Fibroblast of the aortic adventitia (primary cell): Measurements from ENCODE around the gene PCDHGA1. TPM values are rescaled to one million over a fixed set of nuclear protein-coding genes. Genes with fewer than 3 reads are reported as not detected.

ENCODE experiments used
- DNase-seq: peaks from one replicate; pipeline ENCODE4 v3.0.0-alpha.2; 2010; ENCODE audit warnings: low read depth
- H3K4me3 ChIP-seq: 2 replicates; pipeline ENCODE4 v1.5.1; 2011; ENCODE audit warnings: low read depth, mild to moderate bottlenecking, control low read depth, low read length, moderate library complexity
- total RNA-seq: library from RNA; depleted of rRNA; stranded (reverse); fragments of >200 nt; gene quantifications from 2 replicates; pipeline ENCODE4 v1.2.3, GENCODE V29; 2012; ENCODE audit warnings: low replicate concordance
- TF ChIP-seq, protein P1 (sequence below): IDR thresholded peaks from 2 replicates; pipeline ENCODE4 v1.5.1; 2011; ENCODE audit warnings: mild to moderate bottlenecking, low read length, control low read depth, inconsistent platforms; ENCODE audit not compliant: insufficient read depth

Gene PCDHGA1
- total RNA-seq, 1 donor = 1.4 TPM

DNA sequence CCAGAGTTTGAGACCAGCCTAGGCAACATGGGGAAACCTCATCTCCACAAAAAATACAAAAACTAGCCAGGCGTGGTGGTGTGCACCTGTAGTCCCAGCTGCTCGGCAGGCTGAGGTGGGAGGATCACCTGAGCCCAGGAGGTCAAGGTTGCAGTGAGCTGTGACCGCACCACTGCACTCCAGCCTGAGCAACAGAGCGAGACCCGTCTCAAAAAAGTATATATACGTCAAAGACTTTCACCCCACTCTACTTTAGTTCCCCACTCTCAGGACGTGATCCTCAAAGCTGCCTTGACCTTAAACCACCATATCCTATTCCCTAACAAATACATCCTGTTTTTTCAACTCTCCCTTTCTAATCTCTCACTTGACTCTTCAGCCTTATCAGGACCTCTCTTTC, 199.6 kb downstream of the PCDHGA1 start:
- no peak for DNase-seq
- TF ChIP-seq, protein P1, sequence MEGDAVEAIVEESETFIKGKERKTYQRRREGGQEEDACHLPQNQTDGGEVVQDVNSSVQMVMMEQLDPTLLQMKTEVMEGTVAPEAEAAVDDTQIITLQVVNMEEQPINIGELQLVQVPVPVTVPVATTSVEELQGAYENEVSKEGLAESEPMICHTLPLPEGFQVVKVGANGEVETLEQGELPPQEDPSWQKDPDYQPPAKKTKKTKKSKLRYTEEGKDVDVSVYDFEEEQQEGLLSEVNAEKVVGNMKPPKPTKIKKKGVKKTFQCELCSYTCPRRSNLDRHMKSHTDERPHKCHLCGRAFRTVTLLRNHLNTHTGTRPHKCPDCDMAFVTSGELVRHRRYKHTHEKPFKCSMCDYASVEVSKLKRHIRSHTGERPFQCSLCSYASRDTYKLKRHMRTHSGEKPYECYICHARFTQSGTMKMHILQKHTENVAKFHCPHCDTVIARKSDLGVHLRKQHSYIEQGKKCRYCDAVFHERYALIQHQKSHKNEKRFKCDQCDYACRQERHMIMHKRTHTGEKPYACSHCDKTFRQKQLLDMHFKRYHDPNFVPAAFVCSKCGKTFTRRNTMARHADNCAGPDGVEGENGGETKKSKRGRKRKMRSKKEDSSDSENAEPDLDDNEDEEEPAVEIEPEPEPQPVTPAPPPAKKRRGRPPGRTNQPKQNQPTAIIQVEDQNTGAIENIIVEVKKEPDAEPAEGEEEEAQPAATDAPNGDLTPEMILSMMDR = no peak
- H3K4me3 ChIP-seq = no peak overlapping the region

- H3K4me3 ChIP-seq = no peak overlapping the region
- TF ChIP-seq, protein P1 = no peak
- DNase-seq = no peak
Observed at GRCh38 chr5:141532726-141533125, 202.4 kb downstream of the PCDHGA1 start.

DNA sequence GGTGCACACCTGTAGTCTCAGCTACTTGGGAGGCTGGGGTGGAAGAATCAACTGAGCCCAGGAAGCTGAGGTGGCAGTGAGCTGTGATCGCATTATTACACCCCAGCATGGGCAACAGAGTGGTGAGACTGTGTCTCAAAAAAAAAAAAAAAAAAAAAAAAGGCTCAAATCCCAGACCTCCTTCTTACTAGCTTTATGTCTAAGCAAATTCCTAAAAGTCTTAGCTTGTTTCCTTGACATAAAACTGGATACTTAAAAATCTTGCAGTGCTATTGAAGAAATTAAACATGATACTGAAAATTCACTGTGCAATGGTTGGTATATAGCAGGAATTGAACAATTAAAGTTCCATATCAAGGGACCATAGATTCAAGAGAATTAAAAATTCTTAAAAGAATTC, 203.6 kb downstream of the PCDHGA1 start:
- TF ChIP-seq, protein P1 = no peak
- DNase-seq = peak; percentile 50
- no peak overlapping the region for H3K4me3 ChIP-seq

DNA sequence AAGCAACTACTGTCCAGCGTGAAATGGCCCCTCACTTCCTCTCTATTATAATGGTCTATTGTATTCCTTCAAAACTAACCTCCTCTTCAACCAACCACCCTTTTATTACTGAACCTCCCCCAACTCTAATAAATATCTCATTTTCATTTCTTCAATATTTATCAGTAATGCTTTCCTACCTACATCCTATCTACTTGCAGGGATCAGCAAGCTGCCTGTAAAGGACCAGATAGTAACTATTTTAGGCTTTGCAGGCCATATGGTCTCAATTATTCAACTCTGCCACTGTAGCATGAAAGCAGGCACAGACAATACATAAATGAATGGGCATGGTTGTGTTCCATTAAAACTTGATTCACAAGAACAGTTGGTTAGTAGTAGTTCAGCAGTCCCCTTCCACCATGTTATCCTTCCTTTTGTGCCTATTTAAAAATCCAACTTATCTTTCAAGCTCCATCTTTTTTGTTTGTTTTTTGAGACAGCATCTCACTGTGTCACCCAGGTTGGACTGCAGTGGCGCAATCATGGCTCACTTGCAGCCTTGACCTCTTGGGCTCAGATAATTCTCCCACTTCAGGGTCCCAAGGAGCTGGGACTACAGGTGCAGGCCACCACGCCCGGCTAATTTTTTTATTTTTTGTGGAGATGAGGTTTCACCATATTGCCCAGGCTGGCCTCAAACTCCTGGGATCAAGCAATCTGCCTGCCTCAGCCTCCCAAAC, 204.3 kb downstream of the PCDHGA1 start:
- no peak for DNase-seq
- no peak overlapping the region for H3K4me3 ChIP-seq
- TF ChIP-seq, protein P1 = no peak

- no peak for DNase-seq
- TF ChIP-seq, protein P1 = no peak
- no peak overlapping the region for H3K4me3 ChIP-seq
Observed at GRCh38 chr5:141543053-141543452, 212.7 kb downstream of the PCDHGA1 start.

- TF ChIP-seq, protein P1 = no peak
- peak; percentile 54 for DNase-seq
- H3K4me3 ChIP-seq = no peak overlapping the region
Observed at GRCh38 chr5:141547488-141547887, 217.2 kb downstream of the PCDHGA1 start.

GRCh38 chr5:141547921-141548320, 217.6 kb downstream of the PCDHGA1 start:
- no peak for DNase-seq
- TF ChIP-seq, protein P1 = no peak
- no peak overlapping the region for H3K4me3 ChIP-seq
